Body of pancreas (tissue), 4 donors: ENCODE data around the gene ARSA.
A peak's percentile ranks its signal among the peaks of the same experiment; 100 is the strongest.

ENCODE experiments used
- CTCF ChIP-seq, 7 experiments: fragments of 450-650 bp in 4 of 7; fragments of 200-600 bp in 3 of 7; sonication (generic) in 3 of 7; IDR thresholded peaks; one replicate each; pipeline ENCODE4 v1.5.1; 2016 to 2019; ENCODE audit warnings: antibody characterized with exemption in 7 of 7
- POLR2A ChIP-seq, 3 donors: fragments of 450-650 bp; IDR thresholded peaks; one replicate each; pipeline ENCODE4 v1.6.1; 2016; ENCODE audit warnings: antibody characterized with exemption in 3 of 3, mild to moderate bottlenecking in 2 of 3

GRCh38 chr22:50672471-50673230 is 44.7 kb upstream of the ARSA start, which contains the start of gene SHANK3:
- TF ChIP-seq CTCF (IDR thresholded peaks at IDR 0.05) = no peak
- peak in 2 of 3 donors; percentile 60 to 62 for TF ChIP-seq POLR2A (IDR thresholded peaks at IDR 0.05)
